Inferior parietal cortex (tissue), 1 donor: Measurements from ENCODE around the gene GRIN2D.
"Not testable (repeated sequence)": the region's sequence is repeated elsewhere in the genome, so short reads cannot be mapped to it uniquely, and the experiment has no call there.

Experiments
- DNase-seq: peaks from one replicate; pipeline ENCODE4 v3.0.0-alpha.2; 2016; ENCODE audit errors: extremely low spot score

Gene GRIN2D

DNA sequence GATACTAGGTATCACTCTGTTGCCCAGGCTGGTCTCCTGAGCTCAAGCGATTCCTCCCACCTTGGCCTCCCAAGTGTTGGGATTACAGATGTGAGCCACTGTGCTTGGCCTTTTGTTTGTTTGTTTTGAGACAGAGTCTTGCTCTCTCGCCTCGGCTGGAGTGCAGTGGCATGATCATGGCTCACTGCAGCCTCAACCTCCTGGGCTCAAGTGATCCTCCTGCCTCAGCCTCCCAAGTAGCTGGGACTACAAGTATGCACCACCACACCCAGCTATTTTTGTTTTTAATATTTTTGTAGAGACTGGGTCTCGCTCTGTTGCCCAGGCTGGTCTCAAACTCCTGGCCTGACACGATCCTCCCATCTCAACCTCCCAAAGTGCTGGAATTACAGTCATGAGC lies 21.7 kb upstream of the GRIN2D start:
- not testable (repeated sequence) for DNase-seq

DNA sequence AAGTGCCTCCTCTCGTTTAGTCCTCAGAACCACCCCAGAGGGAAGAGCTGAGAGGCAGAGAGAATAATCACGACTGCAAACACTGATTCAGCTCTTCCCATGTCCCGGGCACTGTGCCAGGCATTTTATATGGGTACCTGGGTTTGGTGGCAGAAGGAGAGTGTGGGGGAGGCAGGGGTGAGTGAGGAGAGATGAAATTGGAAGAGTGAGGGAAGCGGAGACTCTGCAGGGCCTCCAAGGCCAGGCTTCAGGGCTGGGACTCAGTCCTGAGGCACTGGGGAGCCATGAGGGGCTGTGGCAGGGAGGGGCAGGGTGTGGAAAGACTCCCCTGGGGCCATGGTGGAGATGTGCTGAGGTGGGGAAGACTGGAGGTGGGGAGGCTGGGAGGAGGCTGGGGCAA lies 20.6 kb upstream of the GRIN2D start:
- DNase-seq: no peak

DNA sequence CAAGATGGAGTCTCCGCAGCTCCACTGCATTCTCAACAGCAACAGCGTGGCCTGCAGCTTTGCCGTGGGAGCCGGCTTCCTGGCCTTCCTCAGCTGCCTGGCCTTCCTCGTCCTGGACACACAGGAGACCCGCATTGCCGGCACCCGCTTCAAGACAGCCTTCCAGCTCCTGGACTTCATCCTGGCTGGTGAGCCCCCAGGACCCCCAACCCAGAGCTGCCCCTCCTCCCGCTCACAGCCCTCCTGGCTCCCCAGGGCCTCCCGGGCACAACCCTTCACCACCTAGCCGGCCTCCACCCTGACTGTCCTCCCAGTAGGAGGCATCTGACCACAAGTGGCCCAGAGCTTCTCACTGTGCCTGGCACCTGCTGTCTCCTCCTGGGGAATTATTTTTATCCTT lies 19.9 kb upstream of the GRIN2D start:
- DNase-seq: no peak

DNA sequence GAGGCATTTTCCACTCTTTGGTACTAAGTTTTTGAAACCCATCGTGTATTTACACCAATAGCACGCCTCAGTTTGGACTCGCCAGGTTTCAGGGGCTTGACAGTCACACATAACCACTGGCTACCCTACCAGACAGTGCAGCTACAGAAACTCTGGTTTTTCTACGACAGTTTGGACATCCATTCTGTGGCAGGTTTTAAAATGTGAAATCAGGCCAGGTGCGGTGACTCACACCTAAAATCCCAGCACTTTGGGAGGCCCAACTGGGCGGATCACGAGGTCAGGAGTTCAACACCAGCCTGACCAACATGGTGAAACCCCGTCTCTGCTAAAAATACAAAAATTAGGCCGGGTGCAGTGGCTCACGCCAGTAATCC lies 15.3 kb upstream of the GRIN2D start:
- DNase-seq: no peak

DNA sequence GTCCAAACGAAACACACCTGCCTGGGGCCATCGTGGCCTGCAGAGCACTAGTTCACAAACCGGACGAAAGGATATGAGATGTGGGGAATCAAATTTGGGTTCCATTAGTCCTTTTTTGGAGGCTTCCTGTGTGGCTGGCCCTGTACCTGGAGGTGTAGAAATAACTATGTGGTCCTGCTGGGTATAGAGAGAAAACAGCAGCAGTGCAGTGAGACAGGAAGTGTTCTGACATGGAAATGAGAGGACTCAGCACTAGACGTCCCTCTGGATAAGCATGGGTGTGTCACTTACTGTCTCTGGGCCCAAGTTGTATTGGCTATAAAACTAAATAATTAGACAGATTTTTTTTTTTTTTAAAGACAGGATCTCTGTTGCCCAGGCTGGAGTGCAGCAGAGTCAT lies 14.4 kb upstream of the GRIN2D start:
- DNase-seq: no peak

DNA sequence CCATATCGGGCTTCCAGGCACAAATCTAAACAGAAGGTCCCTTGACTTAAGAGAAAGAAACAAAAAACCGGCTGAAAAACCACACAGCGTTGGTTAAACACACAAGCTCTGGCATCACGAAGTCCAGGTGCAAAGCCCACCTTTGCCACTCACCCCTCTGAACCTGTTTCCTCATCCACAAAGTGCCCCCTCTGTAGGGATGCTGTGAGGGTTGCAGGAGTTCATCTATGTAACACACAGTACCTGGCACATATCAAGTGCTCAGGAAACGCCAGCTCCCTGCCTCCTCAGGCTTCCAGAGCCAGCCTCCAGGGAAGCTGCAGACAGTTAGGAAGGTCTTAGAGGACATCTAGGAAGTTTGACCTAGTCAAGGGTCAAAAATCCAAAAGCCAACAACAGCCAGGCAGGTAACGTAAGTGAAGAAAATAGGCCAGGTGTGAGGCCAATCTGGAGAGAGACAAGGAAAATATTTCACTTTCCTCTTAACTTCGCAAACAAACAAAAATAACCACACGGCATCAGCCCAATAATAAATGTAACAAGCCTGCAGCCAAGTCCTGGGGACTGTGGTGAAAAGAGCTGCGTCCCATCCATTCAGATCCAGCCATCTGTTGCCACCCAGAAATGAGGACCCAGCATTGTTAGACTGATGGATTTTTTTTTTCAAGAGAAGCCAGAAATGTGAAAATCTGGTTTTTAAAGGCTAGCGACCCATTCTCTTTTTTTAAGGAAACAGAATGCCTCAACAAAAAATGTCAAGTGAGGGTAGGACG lies 12.1 kb upstream of the GRIN2D start:
- DNase-seq: no peak

DNA sequence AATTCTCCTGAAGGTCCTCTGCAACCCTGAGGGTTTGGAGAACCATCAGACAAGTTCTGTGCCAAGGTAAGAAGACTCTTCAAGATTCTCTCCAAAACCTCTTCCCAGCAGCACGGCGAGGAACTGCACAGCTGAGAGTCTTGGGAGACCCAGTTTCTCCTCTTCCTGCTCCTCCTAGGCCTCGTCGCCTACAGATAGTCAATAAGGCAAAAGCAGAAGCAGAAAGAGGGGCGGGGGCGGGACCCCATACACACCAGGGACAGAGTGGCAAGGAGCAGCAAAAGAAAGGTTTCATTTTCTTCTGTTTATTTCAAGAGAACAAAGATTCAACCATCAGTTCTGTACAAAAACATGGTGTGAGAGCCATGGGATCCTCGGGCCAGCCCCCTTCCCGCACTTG lies 11.2 kb upstream of the GRIN2D start:
- DNase-seq: no peak

DNA sequence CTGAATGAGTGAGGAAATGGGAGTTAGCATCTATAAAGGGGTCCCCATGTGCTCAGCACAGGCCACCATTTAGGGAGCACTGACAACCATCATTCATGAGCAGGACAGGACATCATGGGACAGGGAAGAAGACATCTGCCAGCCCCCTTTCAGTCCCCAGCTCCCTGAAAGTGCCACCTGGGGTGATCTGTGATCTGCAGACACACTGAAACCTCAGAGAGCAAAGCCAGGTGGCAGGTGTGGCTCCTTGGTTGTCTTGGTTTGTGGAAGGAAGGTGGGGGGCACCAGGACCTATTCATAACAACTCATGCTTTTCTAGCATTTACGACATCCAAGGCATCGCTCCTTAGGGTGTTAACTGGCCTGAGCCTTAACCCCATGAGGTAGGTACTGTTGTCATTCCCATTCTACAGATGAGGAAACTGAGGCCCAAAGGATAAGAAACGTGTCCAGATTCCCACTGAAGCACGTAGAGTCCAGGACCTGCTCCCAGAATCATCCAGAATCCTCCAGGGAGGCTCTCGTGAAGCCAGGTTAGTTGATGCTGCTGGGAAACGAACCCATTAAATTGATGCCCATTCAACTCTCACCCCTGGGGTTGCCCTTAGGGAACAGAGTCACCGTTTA lies 7.9 kb upstream of the GRIN2D start:
- no peak for DNase-seq

DNA sequence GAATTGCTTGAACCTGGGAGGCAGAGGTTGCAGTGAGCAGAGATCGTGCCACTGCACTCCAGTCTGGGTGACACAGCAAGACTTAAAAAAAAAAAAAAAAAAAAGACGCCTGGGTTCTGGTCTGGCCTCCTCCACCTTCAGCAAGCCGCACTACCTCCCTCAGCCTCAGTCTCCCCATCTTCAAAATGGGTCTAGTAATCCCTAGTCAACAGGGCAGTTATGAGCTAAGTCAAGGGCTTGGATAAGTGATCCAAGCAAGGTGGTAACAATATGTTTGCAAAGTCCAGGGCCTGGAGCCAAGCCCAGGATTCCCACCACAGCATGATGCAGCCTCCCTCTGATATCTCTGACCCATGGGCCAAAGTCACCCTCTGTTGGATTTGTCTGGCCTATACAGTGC lies 6.5 kb upstream of the GRIN2D start:
- no peak for DNase-seq

DNA sequence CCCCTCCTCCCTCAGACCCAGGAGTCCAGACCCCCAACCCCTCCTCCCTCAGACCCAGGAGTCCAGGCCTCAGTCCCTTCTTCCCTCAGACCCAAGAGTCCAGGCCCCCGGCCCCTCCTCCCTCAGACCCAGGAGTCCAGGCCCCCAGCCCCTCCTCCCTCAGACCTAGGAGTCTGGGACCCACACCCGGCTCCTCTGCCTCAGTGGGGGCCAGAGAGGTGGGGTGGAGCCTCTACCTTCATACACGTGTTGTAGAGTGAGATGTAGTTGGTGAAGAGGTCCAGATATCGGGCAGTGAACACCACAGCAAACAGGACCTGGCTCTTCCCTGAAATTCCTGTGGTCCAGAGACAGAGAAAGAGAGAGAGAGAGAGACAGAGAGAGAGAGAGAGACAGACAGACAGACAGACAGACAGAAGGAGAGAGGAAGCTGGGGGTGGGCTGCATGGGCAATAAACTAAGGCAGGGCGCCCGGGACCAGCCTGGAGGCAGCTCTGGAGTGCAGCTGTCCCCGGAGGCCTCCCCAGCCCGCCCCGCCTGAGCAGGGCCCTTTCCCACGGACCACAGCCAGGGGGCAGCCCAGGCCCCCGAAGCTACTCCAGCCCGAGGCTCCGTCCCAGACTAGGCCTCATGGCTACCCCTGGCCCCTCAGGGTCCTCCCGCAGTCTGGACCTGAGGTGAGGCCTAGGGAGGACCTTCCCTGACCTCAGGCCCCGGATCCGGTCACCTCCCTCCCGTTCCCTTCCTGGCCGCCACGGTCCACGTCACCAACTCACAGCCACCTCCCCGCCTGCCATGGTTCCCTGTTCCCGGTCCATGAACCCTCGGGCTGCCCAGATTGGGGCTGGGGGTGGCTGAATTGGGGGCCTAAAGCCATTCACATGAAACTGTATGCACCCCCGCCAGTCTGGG lies 3.0 kb upstream of the GRIN2D start:
- peak; percentile 42 for DNase-seq

DNA sequence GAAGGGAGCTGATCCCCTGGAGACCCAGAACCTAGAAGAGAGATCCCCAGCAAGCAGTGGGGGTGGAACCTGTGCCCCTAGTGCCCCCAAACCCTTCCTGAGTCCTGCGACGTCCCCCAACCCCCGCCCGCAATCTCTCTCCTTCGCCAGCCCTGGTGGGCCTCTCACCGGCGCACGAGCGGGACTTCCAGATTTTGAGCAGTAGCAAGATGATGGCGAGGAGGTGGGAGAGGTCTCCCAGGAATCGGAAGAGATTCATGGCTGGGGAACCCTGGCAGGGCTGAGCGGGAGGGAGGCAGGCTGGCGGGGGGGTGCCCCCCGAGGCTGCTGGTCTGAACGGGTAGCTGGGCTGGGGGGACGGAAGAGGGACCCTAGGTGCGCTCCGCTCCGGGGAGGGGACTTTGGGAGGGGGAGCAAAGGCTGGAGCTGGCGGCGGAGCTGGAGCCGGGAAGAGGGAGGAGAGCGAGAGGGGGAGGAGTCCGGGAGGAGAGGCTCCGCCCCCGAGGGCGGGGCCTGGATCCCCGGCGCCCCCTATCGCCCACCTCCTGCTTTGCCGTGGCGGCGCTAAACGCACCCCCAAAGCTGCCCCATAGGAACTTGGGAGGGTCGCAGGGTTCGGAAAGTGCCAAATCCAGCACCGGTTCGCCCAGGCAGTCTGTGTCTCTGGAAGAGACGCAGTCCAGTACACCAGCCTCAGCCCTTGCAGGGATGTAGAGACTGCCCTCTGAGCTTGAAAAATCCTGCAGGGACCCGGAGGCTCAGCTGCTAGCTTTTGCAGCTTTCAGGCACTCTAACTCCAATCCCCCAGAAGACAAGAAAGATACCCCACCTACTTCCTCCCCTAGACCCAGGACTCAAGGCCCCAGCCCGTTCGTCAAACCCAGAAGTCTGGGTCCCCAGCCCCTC lies 2.1 kb upstream of the GRIN2D start, which contains the start of gene KDELR1:
Gene KDELR1 (minus strand): TSS at position 452 of the 906 bp plus-strand sequence. CDS start 193 bp downstream, at position 259.
- DNase-seq: peak; percentile 80

DNA sequence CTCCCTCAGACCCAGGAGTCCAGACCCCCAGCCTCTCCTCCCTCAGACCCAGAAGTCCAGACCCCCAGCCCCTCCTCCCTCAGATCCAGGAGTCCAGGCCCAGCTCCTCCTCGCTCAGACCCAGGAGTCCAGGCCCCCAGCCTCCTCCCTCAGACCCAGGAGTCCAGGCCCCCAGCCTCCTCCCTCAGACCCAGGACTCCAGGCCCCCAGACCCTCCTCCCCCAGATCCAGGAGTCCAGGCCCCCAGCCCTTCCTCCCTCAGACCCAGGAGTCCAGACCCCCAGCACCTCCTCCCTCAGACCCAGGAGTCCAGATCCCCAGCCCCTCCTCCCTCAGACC lies 1.5 kb upstream of the GRIN2D start:
- DNase-seq: not testable (repeated sequence)

DNA sequence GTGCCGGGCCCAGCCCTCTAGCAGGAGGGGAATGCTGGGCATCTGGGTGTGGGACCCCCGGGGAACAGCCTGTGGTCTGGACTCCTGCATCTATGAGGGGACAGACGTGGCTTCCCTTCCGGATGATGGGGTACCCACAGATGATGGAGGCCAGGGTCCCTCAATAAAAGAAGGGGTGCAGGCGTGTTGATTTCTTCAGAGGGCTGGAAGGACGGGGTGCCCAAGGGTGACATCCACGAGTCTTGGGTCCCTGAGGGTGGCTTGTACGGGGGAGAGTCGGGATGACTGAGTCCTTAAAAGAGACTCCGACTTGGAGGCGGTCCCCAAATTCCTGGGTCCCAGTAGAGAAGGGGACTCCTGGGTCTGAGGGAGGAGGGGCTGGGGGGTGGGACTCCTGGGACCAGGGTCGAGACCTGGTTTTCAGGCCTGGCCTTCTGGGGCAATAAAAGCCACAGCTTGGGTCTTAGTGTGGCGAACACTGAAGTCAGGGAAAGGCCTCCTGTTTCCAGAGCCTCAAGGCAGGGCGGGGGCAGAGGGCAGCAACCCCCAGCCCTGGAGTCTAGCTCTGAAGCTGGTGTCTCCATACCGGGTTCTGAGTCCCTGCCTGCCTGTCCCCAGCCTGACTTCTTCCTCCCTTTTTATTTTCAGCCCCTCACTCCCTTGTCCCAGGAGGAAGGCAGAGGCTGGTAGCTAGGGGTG lies 459 bp upstream of the GRIN2D start:
- DNase-seq: no peak

DNA sequence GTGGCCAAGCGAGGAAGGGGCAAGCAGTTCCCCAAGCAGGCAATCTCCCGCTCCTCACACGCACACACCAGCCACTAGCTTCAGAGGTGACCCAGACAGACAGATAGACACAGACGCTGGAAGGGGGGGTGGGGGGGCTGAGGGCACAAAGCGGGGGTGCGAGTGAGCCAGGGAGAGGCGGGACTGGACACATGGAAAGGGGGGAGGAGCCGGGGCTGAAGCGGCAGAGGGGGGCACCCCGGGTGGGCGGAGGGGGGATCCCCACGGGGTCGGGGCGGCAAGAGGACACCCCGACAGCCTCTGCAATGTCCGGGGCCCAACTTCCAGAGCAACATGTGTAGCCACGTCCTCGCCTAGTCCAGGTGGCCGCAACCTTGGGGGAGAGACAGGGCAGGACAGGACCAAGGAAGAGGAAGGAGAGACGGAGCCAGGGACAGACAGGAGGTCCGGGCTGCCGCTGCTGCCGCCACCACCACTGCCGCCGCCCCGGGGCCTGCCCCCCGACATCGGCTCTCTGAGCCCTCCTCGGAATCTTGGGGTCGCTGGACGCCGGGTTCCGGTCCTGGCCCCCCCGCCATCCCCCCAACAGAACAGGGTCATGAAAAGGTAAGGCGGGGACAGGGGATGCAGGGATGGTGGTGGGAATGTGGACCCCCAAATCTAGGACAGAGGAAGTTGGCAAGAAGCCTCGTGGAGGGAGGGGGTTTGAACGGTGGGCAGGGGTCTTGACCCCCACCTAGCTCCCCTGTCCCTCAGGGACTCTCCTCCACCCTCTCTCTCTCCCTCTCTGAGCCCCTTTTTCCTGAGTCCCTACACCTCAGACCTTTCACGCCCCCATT lies 1.1 kb downstream of the GRIN2D start:
- no peak for DNase-seq

DNA sequence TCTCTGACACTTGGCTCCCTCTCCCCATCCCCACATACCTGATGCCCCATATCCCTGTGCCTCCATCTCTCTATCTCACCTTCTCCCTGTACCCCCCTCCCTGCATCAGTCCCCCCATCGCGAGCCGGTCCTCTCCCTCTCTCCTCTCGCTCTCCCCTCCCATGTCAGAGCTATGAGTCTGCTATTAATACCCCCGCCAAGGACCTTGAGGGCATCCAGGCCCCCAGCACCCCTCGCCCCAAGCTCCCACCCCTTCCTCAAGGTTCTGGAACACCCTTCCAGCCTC lies 1.6 kb downstream of the GRIN2D start:
- no peak for DNase-seq

DNA sequence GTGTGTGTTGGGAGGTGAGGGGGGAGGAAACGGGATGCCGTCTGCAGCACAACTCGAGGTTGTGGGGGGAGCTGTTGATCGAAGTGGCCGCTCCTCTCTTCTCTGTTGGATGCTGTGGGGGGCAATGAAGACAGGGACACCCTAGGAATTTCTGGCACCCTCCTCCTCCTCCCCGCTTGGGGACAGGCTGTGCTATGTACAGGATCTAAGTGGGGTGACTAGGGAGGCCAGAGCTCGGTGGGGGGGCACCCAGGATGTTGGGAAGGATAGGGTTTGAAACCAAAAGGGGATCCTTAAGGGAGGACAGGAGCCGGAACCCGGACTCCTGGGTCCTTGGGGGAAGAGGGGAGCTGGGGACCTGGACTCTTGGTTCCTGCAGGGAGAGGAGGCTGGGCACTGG lies 2.0 kb downstream of the GRIN2D start:
- DNase-seq: no peak

DNA sequence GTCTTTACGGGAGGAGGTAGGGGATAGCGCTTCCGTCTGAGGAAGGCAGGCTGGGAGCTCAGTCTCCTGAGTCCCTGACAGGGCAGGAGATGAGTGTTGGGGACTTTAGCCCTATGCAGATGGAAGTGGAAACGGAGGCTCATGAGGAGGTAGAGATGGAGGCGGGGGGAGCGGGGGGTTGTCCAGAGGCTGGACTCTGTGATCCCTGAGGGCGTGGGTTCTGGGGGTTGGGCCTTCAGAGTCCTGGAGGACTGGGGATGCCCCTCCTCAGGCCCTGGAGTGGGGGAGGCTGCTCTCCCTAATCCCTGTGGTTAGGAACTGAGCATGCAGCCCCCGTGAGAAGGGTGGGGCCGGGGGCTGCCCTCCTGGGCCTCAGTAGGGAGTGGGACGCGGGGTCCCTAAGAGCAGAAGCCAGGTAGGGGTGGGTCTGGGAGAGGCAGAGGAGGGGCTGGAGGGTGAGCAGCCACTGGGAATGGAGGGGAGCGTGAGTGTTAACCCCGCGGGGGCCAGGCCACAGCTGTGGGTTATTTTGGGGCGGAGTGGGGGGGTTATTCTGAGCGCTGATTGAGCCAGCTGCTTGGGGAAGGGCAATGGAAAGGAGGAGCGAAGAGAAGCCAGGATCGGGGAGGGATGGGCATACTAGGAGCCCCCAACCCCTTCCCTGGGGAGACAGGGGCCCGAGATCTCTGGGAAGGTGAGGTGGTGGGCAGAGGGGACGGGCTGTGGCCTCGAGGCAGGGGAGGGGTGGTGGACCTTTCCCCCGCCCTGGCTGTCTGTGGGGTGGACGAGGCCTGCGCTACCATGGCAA lies 2.8 kb downstream of the GRIN2D start:
- no peak for DNase-seq

DNA sequence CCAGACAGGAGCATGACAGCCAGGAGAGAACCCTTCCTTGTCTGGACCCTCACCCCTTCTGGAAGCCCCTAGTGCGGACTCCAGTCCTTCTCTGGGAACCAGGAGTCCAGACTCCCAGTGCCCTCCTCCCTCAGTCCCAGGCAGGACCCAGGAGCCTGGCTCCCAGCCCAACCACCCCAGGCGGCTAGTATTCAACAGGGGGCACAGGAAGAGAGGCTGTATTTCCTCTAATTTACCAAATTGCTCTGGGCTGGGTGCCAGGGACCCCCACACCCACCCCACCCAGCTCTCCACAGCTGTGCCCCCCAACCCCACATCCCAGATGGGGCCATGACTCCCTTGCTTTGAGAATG lies 3.3 kb downstream of the GRIN2D start:
- no peak for DNase-seq

DNA sequence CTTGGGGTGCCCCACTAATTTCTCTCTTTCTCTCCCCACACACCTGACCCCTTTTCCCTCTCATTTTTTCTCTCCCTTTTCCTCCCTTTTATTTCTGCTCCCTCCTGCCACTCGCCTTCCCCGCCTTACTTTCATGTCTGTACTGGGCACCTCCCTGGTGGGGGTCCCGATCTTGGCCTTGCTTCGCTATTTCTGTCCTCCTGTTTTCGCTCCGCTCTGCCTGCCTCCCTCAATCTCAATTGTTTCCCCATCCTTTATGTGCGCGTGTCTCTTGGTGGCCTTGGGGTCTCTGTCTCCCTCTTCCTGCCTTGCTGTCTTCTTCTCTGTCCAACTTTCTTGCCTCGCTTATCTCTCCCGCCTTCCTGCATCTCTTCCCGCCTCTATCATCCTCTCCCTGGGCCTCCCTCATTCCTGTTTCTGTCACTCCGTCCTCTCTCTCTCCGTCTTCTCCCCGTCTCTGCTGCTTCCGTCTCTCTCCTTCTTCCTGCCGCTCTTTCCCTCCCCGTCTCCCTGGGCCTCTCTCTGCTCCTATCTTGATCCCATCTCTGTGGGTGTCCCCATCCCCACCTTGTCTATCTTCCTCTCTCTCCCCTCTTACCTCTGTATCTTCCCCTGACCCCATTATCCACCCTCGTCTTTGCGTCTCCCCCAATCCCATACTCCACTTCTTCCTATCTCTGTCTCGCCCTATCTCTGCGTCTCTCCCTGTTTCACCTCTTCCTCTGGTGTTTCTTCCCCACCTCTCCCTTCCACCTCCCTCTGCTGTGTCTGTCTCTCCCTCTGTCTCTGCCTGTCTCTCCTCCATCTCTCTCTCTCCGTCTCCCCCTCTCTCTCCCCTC lies 4.0 kb downstream of the GRIN2D start:
- no peak for DNase-seq
